Measurements from ENCODE around the gene CNTNAP2. TPM values are rescaled to one million over a fixed set of nuclear protein-coding genes. Genes with fewer than 3 reads are reported as not detected.

The CNTNAP2 gene
- total and polyA plus RNA-seq, 2 of the 13 experiments (the other 11 are each of a cell fraction or from before 2014, with no cell fraction given), result 0.40 to 0.42 TPM

- ChIA-PET CTCF (ENCODE audit: low intra/inter-chr PET ratio, low total read pairs) (no interaction called here), POLR2A (no interaction called here)
- TF ChIP-seq HHEX (CRISPR knock-in tag; IDR thresholded peaks at IDR 0.05) (no peak), ZNF501 (CRISPR knock-in tag; IDR thresholded peaks at IDR 0.05) (no peak), ZNF225 (CRISPR knock-in tag; IDR thresholded peaks at IDR 0.05) (no peak), AHR (CRISPR knock-in tag; IDR thresholded peaks at IDR 0.05) (no peak), RNF2 (conservative IDR thresholded peaks at IDR 0.05; ENCODE audit: low read depth) (no peak), ZSCAN29 (CRISPR knock-in tag; conservative IDR thresholded peaks at IDR 0.05) (no peak), NCOA5 (CRISPR knock-in tag; IDR thresholded peaks at IDR 0.05) (no peak), GZF1 (CRISPR knock-in tag; IDR thresholded peaks at IDR 0.05) (no peak), RFX5 (IDR thresholded peaks at IDR 0.05; ENCODE audit: low read depth, low read length) (no peak), CBFB (CRISPR knock-in tag; IDR thresholded peaks at IDR 0.05) (no peak), ZFP36L2 (CRISPR knock-in tag; IDR thresholded peaks at IDR 0.05) (no peak), ZNF354B (CRISPR knock-in tag; IDR thresholded peaks at IDR 0.05) (no peak)
- TF ChIP-seq, protein P1, sequence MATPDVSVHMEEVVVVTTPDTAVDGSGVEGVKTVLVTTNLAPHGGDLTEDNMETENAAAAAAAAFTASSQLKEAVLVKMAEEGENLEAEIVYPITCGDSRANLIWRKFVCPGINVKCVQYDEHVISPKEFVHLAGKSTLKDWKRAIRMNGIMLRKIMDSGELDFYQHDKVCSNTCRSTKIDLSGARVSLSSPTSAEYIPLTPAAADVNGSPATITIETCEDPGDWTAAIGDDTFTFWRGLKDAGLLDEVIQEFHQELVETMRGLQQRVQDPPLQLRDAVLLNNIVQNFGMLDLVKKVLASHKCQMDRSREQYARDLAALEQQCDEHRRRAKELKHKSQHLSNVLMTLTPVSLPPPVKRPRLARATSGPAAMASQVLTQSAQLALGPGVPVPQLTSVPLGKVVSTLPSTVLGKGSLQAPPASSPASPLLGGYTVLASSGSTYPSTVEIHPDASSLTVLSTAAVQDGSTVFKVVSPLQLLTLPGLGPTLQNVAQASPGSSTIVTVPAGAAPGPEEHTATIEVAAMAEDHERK (CRISPR knock-in tag; IDR thresholded peaks at IDR 0.05; ENCODE audit: low read depth), result no peak
- TF ChIP-seq, protein P2, sequence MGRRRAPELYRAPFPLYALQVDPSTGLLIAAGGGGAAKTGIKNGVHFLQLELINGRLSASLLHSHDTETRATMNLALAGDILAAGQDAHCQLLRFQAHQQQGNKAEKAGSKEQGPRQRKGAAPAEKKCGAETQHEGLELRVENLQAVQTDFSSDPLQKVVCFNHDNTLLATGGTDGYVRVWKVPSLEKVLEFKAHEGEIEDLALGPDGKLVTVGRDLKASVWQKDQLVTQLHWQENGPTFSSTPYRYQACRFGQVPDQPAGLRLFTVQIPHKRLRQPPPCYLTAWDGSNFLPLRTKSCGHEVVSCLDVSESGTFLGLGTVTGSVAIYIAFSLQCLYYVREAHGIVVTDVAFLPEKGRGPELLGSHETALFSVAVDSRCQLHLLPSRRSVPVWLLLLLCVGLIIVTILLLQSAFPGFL (CRISPR knock-in tag; IDR thresholded peaks at IDR 0.05), result no peak
- TF ChIP-seq, protein P3, sequence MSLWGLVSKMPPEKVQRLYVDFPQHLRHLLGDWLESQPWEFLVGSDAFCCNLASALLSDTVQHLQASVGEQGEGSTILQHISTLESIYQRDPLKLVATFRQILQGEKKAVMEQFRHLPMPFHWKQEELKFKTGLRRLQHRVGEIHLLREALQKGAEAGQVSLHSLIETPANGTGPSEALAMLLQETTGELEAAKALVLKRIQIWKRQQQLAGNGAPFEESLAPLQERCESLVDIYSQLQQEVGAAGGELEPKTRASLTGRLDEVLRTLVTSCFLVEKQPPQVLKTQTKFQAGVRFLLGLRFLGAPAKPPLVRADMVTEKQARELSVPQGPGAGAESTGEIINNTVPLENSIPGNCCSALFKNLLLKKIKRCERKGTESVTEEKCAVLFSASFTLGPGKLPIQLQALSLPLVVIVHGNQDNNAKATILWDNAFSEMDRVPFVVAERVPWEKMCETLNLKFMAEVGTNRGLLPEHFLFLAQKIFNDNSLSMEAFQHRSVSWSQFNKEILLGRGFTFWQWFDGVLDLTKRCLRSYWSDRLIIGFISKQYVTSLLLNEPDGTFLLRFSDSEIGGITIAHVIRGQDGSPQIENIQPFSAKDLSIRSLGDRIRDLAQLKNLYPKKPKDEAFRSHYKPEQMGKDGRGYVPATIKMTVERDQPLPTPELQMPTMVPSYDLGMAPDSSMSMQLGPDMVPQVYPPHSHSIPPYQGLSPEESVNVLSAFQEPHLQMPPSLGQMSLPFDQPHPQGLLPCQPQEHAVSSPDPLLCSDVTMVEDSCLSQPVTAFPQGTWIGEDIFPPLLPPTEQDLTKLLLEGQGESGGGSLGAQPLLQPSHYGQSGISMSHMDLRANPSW (CRISPR knock-in tag; IDR thresholded peaks at IDR 0.05; ENCODE audit: borderline replicate concordance), result no peak
- TF ChIP-seq, protein P4, sequence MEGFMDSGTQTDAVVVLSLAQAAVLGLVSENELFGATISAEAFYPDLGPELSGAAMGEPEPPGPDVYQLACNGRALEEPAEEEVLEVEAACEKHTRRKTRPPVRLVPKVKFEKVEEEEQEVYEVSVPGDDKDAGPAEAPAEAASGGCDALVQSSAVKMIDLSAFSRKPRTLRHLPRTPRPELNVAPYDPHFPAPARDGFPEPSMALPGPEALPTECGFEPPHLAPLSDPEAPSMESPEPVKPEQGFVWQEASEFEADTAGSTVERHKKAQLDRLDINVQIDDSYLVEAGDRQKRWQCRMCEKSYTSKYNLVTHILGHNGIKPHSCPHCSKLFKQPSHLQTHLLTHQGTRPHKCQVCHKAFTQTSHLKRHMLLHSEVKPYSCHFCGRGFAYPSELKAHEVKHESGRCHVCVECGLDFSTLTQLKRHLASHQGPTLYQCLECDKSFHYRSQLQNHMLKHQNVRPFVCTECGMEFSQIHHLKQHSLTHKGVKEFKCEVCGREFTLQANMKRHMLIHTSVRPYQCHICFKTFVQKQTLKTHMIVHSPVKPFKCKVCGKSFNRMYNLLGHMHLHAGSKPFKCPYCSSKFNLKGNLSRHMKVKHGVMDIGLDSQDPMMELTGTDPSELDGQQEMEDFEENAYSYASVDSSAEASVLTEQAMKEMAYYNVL (CRISPR knock-in tag; IDR thresholded peaks at IDR 0.05; ENCODE audit: borderline replicate concordance), result no peak
- TF ChIP-seq, protein P5, sequence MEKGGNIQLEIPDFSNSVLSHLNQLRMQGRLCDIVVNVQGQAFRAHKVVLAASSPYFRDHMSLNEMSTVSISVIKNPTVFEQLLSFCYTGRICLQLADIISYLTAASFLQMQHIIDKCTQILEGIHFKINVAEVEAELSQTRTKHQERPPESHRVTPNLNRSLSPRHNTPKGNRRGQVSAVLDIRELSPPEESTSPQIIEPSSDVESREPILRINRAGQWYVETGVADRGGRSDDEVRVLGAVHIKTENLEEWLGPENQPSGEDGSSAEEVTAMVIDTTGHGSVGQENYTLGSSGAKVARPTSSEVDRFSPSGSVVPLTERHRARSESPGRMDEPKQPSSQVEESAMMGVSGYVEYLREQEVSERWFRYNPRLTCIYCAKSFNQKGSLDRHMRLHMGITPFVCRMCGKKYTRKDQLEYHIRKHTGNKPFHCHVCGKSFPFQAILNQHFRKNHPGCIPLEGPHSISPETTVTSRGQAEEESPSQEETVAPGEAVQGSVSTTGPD (CRISPR knock-in tag; IDR thresholded peaks at IDR 0.05), result no peak
- Histone ChIP-seq H4K20me1 (ENCODE audit: insufficient read depth, low read length) (no peaks in the 10 kb centered on the region), H3K4me1 (ENCODE audit: insufficient read depth, low read length) (no peaks in the 10 kb centered on the region), H3K4me3 (replicated peaks in 1 of 3; ENCODE audit: insufficient read depth in 1 of 3, low read depth in 2 of 3, low read length in 3 of 3) (no peak overlapping the region), H3K36me3 (replicated peaks in 1 of 2; ENCODE audit: control insufficient read depth in 1 of 2, insufficient read depth in 2 of 2, low read length in 2 of 2) (no peaks in the 10 kb centered on the region), H3K27me3 (ENCODE audit: control insufficient read depth in 1 of 2, insufficient read depth in 2 of 2, low read length in 2 of 2) (no peaks in the 10 kb centered on the region), H2AFZ (ENCODE audit: low read length) (no peak overlapping the region), H3K79me2 (ENCODE audit: insufficient read depth, low read length) (no peaks in the 10 kb centered on the region), H3K9me3 (ENCODE audit: low read length) (peaks cover 31% of the 10 kb centered on the region), H3K27ac (ENCODE audit: extremely low read length, insufficient read depth, low read length) (no peak overlapping the region), H3K4me2 (ENCODE audit: low read depth, low read length) (no peak overlapping the region), H3K9ac (ENCODE audit: insufficient read depth, low read depth, low read length) (no peak overlapping the region)
- in situ Hi-C loops (cut with HindIII; ENCODE audit: extremely low pct_ligation_motif_present, low pct_unique_long_range_greater_than_20kb) (no loop called here), intact Hi-C loops (cut with micrococcal nuclease; ENCODE audit: unreplicated experiment) (no loop called here)
- no peak for ATAC-seq
- BruUV-seq (replicated peaks), result no TSS peak
- no peak for FAIRE-seq
- 37% methylated on average over 5 of the region's 6 CpGs for WGBS (ENCODE audit: low lambda C conversion rate)
- DNase-seq (ENCODE audit: low spot score), result no peak
Observed at GRCh38 chr7:147569116-147569913, 1452.7 kb downstream of the CNTNAP2 start.
